Smooth muscle cell (in vitro differentiated cells): Measurements from ENCODE around the gene SENP8. TPM values are rescaled to one million over a fixed set of nuclear protein-coding genes. Genes with fewer than 3 reads are reported as not detected.

ENCODE experiments used
- DNase-seq: peaks from one replicate; lab custom pipeline; 2025; ENCODE audit not compliant: unreplicated experiment; lab: John Stamatoyannopoulos, UW
- H2AFZ ChIP-seq: fragments of 200-600 bp; sonication (generic); 2 replicates; pipeline ENCODE4 v1.6.0; 2016; ENCODE audit warnings: antibody characterized with exemption, low read depth, mild to moderate bottlenecking
- H3F3A ChIP-seq: fragments of 200-600 bp; sonication (generic); 2 replicates; pipeline ENCODE4 v1.6.0; 2017; ENCODE audit warnings: antibody characterized with exemption, low read depth
- H3K27ac ChIP-seq: fragments of 200-600 bp; sonication (generic); 2 replicates; pipeline ENCODE4 v1.5.1; 2016; ENCODE audit warnings: low read depth, mild to moderate bottlenecking
- H3K27me3 ChIP-seq: fragments of 200-600 bp; sonication (generic); 2 replicates; pipeline ENCODE4 v1.6.1; 2016; ENCODE audit warnings: low read depth, mild to moderate bottlenecking
- H3K36me3 ChIP-seq: fragments of 200-600 bp; sonication (generic); 2 replicates; pipeline ENCODE4 v1.5.1; 2016; ENCODE audit warnings: low read depth
- H3K4me1 ChIP-seq: fragments of 200-600 bp; sonication (generic); 2 replicates; pipeline ENCODE4 v1.5.1; 2016; ENCODE audit warnings: low read depth
- H3K4me2 ChIP-seq: fragments of 200-600 bp; sonication (generic); 2 replicates; pipeline ENCODE4 v1.6.0; 2016; ENCODE audit warnings: mild to moderate bottlenecking
- H3K4me3 ChIP-seq: fragments of 200-600 bp; sonication (generic); 2 replicates; pipeline ENCODE4 v1.5.1; 2016; ENCODE audit warnings: mild to moderate bottlenecking
- H3K79me2 ChIP-seq: fragments of 200-600 bp; sonication (generic); 2 replicates; pipeline ENCODE4 v1.6.0; 2016; ENCODE audit warnings: low read depth, mild to moderate bottlenecking
- H3K9ac ChIP-seq: fragments of 200-600 bp; sonication (generic); 2 replicates; pipeline ENCODE4 v1.6.0; 2016; ENCODE audit warnings: low read depth
- H3K9me3 ChIP-seq: fragments of 200-600 bp; sonication (generic); replicated peaks from 2 replicates; pipeline ENCODE4 v1.5.1; 2016; ENCODE audit warnings: low read depth
- H4K20me1 ChIP-seq: fragments of 200-600 bp; sonication (generic); 2 replicates; pipeline ENCODE4 v1.6.0; 2016; ENCODE audit warnings: low read depth
- WGBS: methylation state at CpG from one replicate; pipeline ENCODE4 v1.1.7; 2016; ENCODE audit warnings: low lambda C conversion rate; 5-methylcytosine and 5-hydroxymethylcytosine counted together
- polyA plus RNA-seq: library from polyadenylated mRNA; unstranded; fragments of >200 nt; fragmentation: Nextera tagmentation; extraction: Ambion mirVana; gene quantifications from 2 replicates; pipeline ENCODE4 v1.2.1, GENCODE V29; 2016
- total RNA-seq: library from RNA; depleted of rRNA; stranded (reverse); fragments of >200 nt; gene quantifications from 2 replicates; pipeline ENCODE4 v1.2.3, GENCODE V29; 2014
- TF ChIP-seq, protein P1 (sequence below): fragments of 200-600 bp; sonication (generic); IDR thresholded peaks from 2 replicates; pipeline ENCODE4 v1.5.1; 2017; ENCODE audit warnings: borderline replicate concordance, mild to moderate bottlenecking, antibody characterized with exemption; ENCODE audit not compliant: insufficient read depth, poor library complexity, severe bottlenecking

SENP8 gene
- total and polyA plus RNA-seq, 2 experiments from 2014 or later = 2.3 to 4.0 TPM

DNA sequence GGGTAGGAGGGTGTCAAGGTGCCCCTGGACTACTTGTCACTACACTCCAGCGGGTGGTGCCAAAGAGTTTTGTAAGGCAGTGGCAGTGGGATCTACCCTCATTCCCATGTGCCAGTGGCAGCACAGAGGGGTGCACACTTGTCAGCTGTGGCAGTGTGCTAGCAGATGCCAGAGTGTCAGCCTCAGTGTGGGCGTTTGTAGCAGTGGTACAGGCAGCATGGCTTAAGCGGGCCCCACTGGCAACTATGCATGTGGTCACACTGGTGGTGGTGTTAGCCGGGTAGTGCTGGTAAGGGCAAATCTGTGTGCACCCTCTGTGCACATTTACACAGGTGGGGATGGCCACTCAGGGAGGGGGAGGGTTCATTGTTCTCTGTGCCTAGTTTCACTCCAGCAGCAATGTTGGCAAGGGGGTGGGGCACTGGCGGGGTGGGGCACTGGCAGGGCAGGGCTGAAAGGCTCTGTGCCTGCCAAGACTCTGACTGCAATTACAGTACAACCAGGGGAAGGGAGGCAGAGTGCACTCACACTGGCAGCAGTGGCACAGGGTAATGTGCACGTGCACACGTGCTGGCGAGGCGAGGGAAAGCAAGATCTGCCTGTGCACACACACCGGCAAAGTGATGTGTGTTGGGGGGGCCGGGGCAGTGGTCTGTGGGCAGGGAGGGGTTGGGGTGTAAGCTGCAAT lies 32.0 kb upstream of the SENP8 start:
- Histone ChIP-seq H3F3A (no peaks in the 10 kb centered on the region), H3K27me3 (no peaks in the 10 kb centered on the region), H3K9me3 (no peaks in the 10 kb centered on the region), H3K4me2 (no peak overlapping the region), H4K20me1 (peaks cover 44% of the 10 kb centered on the region), H3K27ac (no peak overlapping the region), H3K9ac (no peak overlapping the region), H3K4me1 (no peaks in the 10 kb centered on the region), H3K79me2 (peaks cover 19% of the 10 kb centered on the region), H3K36me3 (no peaks in the 10 kb centered on the region), H2AFZ (no peak overlapping the region), H3K4me3 (no peak overlapping the region)
- WGBS = 98% methylated on average over 11 of the region's 11 CpGs
- TF ChIP-seq, protein P1, sequence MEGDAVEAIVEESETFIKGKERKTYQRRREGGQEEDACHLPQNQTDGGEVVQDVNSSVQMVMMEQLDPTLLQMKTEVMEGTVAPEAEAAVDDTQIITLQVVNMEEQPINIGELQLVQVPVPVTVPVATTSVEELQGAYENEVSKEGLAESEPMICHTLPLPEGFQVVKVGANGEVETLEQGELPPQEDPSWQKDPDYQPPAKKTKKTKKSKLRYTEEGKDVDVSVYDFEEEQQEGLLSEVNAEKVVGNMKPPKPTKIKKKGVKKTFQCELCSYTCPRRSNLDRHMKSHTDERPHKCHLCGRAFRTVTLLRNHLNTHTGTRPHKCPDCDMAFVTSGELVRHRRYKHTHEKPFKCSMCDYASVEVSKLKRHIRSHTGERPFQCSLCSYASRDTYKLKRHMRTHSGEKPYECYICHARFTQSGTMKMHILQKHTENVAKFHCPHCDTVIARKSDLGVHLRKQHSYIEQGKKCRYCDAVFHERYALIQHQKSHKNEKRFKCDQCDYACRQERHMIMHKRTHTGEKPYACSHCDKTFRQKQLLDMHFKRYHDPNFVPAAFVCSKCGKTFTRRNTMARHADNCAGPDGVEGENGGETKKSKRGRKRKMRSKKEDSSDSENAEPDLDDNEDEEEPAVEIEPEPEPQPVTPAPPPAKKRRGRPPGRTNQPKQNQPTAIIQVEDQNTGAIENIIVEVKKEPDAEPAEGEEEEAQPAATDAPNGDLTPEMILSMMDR = no peak
- no peak for DNase-seq

DNA sequence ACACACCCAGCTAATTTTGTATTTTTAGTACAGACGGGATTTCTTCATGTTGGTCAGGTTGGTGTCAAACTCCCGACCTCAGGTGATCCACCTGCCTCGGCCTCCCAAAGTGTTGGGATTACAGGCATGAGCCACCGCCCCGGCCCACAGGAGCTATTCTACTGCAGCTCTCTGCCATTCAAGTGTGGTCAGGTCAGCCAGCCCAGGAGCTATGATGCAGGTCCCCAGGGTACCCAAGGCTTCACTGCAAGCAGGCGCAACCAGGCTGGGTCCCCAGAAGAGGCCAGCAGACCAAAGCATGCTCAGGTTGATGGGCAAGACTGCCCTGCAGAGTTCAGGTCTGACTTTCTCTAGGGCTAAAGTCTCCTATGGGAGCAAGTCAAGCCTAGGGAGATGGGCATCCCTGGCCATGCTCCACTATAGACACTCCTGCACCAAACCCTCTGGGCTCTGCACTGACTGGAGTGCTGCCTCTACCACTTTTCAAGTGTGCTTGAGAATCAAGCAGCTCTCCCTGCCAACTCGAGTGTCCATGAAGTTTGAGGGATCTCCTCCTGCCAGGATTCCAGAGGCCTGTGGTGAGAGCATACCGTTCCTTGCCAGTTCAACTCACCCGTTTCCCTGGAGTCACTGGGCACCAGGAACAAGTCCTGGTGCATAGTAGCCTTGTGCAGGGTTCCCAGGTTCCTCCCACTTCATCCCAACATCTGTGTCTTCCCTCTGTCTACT lies 31.1 kb upstream of the SENP8 start:
- Histone ChIP-seq H3K9me3 (no peaks in the 10 kb centered on the region), H3F3A (no peaks in the 10 kb centered on the region), H2AFZ (no peak overlapping the region), H3K36me3 (no peaks in the 10 kb centered on the region), H3K27ac (no peak overlapping the region), H3K4me3 (no peak overlapping the region), H3K79me2 (peaks cover 29% of the 10 kb centered on the region), H3K4me1 (no peaks in the 10 kb centered on the region), H4K20me1 (peaks cover 53% of the 10 kb centered on the region), H3K27me3 (no peaks in the 10 kb centered on the region), H3K4me2 (no peak overlapping the region), H3K9ac (no peak overlapping the region)
- over 99% methylated on average over 9 of the region's 9 CpGs for WGBS
- no peak for DNase-seq
- TF ChIP-seq, protein P1 = no peak

DNA sequence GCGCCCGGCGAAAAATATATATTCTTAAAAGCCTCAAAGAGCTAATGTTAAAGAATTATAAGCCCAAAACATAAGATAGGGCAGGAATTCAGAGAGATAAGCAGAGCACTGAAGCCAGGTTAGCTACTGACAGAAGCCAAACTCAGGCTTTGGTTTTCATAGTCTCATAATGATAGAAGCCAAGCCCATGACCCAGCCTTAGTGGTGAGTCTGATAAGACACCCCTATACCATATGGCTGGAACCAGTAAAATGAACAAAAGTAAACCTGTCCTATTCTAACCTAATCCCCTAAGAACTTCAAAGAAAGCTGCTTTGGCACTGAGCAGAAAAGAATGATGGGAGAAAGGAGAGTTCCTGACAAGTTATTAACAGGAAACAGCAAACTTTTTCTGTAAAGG lies 26.2 kb upstream of the SENP8 start:
- H3K36me3 ChIP-seq = no peaks in the 10 kb centered on the region
- no peaks in the 10 kb centered on the region for H3K27me3 ChIP-seq
- H3K27ac ChIP-seq = no peak overlapping the region
- H3K79me2 ChIP-seq = peaks cover 44% of the 10 kb centered on the region
- no peak for DNase-seq
- no peak overlapping the region for H3K4me2 ChIP-seq
- 93% methylated on average over 3 of the region's 3 CpGs for WGBS
- H3K4me3 ChIP-seq = no peak overlapping the region
- H3K9ac ChIP-seq = no peak overlapping the region
- no peak overlapping the region for H2AFZ ChIP-seq
- TF ChIP-seq, protein P1 = no peak
- peaks cover 68% of the 10 kb centered on the region for H4K20me1 ChIP-seq
- no peaks in the 10 kb centered on the region for H3K4me1 ChIP-seq
- H3F3A ChIP-seq = no peaks in the 10 kb centered on the region
- H3K9me3 ChIP-seq = no peaks in the 10 kb centered on the region

DNA sequence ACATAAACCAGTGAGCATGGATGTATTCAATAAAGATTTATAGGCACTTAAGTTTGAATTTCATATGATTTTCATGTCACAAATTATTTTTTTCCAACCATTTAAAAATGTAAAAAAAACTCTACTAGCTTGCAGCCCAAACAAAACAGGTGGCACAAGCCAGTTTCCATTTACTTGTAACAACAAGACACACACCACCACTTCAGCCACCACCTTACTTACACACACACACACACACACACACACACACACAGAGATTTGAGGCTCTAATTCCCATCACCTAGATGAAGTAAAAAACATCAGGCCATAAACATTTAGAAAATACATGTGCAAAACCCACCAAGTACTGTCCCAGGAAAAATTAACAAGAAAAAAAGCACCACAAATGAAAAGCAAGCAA lies 25.5 kb upstream of the SENP8 start:
- Histone ChIP-seq H3K9me3 (no peaks in the 10 kb centered on the region), H3K79me2 (peaks cover 50% of the 10 kb centered on the region), H3K27me3 (no peaks in the 10 kb centered on the region), H2AFZ (no peak overlapping the region), H3K36me3 (no peaks in the 10 kb centered on the region), H3K4me2 (no peak overlapping the region), H3K9ac (no peak overlapping the region), H3F3A (no peaks in the 10 kb centered on the region), H3K27ac (no peak overlapping the region), H3K4me1 (no peaks in the 10 kb centered on the region), H3K4me3 (no peak overlapping the region), H4K20me1 (peaks cover 68% of the 10 kb centered on the region)
- no peak for DNase-seq
- TF ChIP-seq, protein P1 = no peak
